Transverse colon (tissue), 4 donors: ENCODE data around the gene EML1. TPM values are rescaled to one million over a fixed set of nuclear protein-coding genes. Genes with fewer than 3 reads are reported as not detected.

Experiments used
- DNase-seq: peaks from one replicate; pipeline ENCODE4 v3.0.0-alpha.2; 2019
- H3K27ac ChIP-seq, 4 donors: fragments of 200-600 bp; sonication (generic); 2 replicates each; pipeline ENCODE4 v1.5.1; 2016 to 2018; ENCODE audit warnings: inconsistent platforms in 4 of 4
- H3K27me3 ChIP-seq: fragments of 200-600 bp; sonication (generic); 2 replicates; pipeline ENCODE4 v1.5.1; 2017; ENCODE audit warnings: inconsistent platforms
- H3K36me3 ChIP-seq, 4 donors: fragments of 200-600 bp; sonication (generic); 2 replicates each; pipeline ENCODE4 v1.5.1; 2017 to 2019; ENCODE audit warnings: inconsistent platforms in 4 of 4
- H3K4me1 ChIP-seq, 4 donors: fragments of 200-600 bp; sonication (generic); 2 replicates each; pipeline ENCODE4 v1.5.1; 2017 to 2020; ENCODE audit warnings: inconsistent platforms in 4 of 4
- H3K4me3 ChIP-seq, 4 donors: fragments of 200-600 bp; sonication (generic); 1 replicate in 1 of 4; 2 replicates in 3 of 4; pipeline versions ENCODE4 v1.5.1 to v1.6.1; 2017 to 2019; ENCODE audit warnings: inconsistent platforms in 4 of 4
- H3K9me3 ChIP-seq, 2 donors: fragments of 200-600 bp; sonication (generic); 2 replicates each; pipeline ENCODE4 v1.5.1; 2017 to 2019; ENCODE audit warnings: inconsistent platforms in 2 of 2
- EP300 ChIP-seq: sonication (generic); formaldehyde crosslinking; IDR thresholded peaks from one replicate; pipeline ENCODE4 v1.6.1; 2017; ENCODE audit warnings: antibody characterized with exemption, low read depth
- POLR2A ChIP-seq: fragments of 450-650 bp; IDR thresholded peaks from one replicate; pipeline ENCODE4 v1.6.1; 2016; ENCODE audit warnings: antibody characterized with exemption, mild to moderate bottlenecking, moderate library complexity
- POLR2AphosphoS5 ChIP-seq, 3 donors: sonication (generic); formaldehyde crosslinking; IDR thresholded peaks; one replicate each; pipeline ENCODE4 v1.6.1; 2016; ENCODE audit warnings: antibody characterized with exemption in 3 of 3
- WGBS, 2 donors: methylation state at CpG; one replicate each; pipeline ENCODE4 v1.1.5; 2018; ENCODE audit warnings: low coverage in 1 of 2; 5-methylcytosine and 5-hydroxymethylcytosine counted together
- in situ Hi-C, 4 donors: fragments of 200-750 bp; cut with MboI; loops; one replicate each; pipeline versions ENCODE4 v1.15.0 to v1.15.1; 2017; ENCODE audit warnings: low sequenced_read_pairs in 3 of 4, low pct_ligation_motif_present in 1 of 4, low pct_unique_long_range_greater_than_20kb in 1 of 4
- intact Hi-C: fragments of 100-400 bp; cut with DNase I; formaldehyde crosslinking; loops from one replicate; pipeline ENCODE4 v1.15.1; 2023; ENCODE audit warnings: low total_unique reads
- total RNA-seq, 4 donors: library from RNA; depleted of rRNA; stranded (reverse); fragments of >200 nt; gene quantifications; one replicate each; pipeline ENCODE4 v1.1.0, GENCODE V29; 2016
- TF ChIP-seq, protein P1 (sequence below), 5 experiments: fragments of 200-600 bp in 3 of 5; fragments of 450-650 bp in 2 of 5; sonication (generic) in 3 of 5; IDR thresholded peaks; 1 replicate in 2 of 5; 2 replicates in 3 of 5; pipeline ENCODE4 v1.5.1; 2016 to 2017; ENCODE audit warnings: antibody characterized with exemption in 5 of 5, inconsistent platforms in 3 of 5, mild to moderate bottlenecking in 2 of 5, moderate library complexity in 1 of 5

The EML1 gene
- total RNA-seq, 4 donors from 2014 or later: 16.8 to 59.5 (median 21.9) TPM

DNA sequence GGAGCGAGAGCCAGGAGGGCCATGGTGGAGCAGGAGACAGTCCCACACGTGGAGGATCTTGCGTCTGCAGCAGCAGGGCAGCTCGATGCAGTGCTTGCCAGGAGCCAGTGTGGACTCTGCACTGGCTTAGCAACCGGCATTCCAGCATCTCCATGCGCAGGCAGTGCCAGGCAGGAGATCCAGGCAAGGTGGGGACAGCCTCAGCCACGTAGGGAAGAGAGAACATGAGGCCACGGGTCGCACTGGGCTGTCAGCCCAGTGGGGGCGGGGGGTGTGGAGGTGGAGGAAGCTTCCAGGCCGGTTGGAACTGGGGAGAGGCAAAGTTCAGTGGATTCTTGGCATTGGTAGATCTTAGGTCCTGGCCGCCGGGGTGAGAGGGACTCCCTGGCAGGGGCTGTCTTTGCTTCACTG lies 151.0 kb downstream of the EML1 start:
- 27 to 47% methylated on average over 3 to 13 of the region's 13 CpGs for WGBS, 2 donors
- intact Hi-C loops: no loop called here
- H3K4me1 ChIP-seq: peaks cover 0 to 10% (median 5%) of the 10 kb centered on the region in 4 donors
- in situ Hi-C loops: no loop called here
- DNase-seq: peak; percentile 16
- no peaks in the 10 kb centered on the region for H3K27me3 ChIP-seq
- H3K9me3 ChIP-seq: no peaks in the 10 kb centered on the region
- H3K4me3 ChIP-seq: no peak overlapping the region
- TF ChIP-seq EP300 (no peak), POLR2AphosphoS5 (IDR thresholded peaks at IDR 0.05) (no peak), POLR2A (no peak)
- TF ChIP-seq, protein P1, sequence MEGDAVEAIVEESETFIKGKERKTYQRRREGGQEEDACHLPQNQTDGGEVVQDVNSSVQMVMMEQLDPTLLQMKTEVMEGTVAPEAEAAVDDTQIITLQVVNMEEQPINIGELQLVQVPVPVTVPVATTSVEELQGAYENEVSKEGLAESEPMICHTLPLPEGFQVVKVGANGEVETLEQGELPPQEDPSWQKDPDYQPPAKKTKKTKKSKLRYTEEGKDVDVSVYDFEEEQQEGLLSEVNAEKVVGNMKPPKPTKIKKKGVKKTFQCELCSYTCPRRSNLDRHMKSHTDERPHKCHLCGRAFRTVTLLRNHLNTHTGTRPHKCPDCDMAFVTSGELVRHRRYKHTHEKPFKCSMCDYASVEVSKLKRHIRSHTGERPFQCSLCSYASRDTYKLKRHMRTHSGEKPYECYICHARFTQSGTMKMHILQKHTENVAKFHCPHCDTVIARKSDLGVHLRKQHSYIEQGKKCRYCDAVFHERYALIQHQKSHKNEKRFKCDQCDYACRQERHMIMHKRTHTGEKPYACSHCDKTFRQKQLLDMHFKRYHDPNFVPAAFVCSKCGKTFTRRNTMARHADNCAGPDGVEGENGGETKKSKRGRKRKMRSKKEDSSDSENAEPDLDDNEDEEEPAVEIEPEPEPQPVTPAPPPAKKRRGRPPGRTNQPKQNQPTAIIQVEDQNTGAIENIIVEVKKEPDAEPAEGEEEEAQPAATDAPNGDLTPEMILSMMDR (IDR thresholded peaks at IDR 0.05): no peak
- H3K36me3 ChIP-seq: no peaks in the 10 kb centered on the region
- no peak overlapping the region for H3K27ac ChIP-seq

DNA sequence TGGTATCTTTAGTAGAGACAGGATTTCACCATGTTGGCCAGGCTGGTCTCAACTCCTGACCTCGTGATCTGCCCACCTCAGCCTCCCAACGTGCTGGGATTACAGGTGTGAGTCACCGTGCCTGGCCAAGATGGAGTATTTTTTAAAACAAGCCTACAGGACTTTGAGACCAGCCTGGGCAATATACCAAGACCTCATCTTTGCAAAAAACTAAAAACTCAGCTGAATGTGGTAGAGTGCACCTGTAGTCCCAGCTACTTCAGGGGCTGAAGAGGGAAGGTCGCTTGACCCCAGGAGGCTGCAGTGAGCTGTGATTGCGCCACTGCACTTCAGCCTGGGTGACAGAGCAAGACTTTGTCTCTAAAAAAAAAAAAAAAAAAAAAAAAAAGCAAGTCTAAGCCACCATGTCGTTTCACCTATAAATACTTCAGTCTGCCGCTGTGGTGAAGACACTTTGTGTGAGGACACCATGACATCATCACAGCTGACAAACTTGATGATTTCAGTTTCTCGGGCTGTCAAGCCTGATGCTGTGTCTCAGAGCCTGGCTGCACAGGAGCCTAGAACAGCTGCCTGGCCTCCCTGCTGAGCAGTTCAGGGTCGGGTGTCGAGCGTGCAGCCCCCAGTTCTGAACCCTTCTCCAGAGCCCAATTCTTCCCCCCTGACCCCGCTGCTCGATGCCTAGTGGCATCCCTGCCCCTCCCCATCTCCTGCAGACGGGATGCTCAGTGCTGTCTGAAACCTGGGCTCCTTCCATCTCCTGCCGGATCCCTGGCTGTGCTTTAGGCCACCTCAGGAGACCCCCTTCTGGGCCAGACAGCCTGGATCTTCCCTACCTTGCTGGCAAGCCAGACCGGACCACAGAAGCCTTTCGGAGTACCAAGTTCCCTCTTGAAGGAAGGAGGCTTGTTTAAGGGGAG lies 152.8 kb downstream of the EML1 start:
- H3K27me3 ChIP-seq: peaks cover 4% of the 10 kb centered on the region
- in situ Hi-C loops: no loop called here
- DNase-seq: no peak
- no peak overlapping the region for H3K27ac ChIP-seq
- no peaks in the 10 kb centered on the region for H3K9me3 ChIP-seq
- 56 to 58% methylated on average over 4 to 17 of the region's 17 CpGs for WGBS, 2 donors
- peaks cover 0 to 10% (median 7%) of the 10 kb centered on the region in 4 donors for H3K4me1 ChIP-seq
- no peak overlapping the region for H3K4me3 ChIP-seq
- intact Hi-C loops: no loop called here
- no peaks in the 10 kb centered on the region for H3K36me3 ChIP-seq
- TF ChIP-seq POLR2A (no peak), EP300 (no peak), POLR2AphosphoS5 (IDR thresholded peaks at IDR 0.05) (no peak)
- TF ChIP-seq, protein P1 (IDR thresholded peaks at IDR 0.05): no peak

DNA sequence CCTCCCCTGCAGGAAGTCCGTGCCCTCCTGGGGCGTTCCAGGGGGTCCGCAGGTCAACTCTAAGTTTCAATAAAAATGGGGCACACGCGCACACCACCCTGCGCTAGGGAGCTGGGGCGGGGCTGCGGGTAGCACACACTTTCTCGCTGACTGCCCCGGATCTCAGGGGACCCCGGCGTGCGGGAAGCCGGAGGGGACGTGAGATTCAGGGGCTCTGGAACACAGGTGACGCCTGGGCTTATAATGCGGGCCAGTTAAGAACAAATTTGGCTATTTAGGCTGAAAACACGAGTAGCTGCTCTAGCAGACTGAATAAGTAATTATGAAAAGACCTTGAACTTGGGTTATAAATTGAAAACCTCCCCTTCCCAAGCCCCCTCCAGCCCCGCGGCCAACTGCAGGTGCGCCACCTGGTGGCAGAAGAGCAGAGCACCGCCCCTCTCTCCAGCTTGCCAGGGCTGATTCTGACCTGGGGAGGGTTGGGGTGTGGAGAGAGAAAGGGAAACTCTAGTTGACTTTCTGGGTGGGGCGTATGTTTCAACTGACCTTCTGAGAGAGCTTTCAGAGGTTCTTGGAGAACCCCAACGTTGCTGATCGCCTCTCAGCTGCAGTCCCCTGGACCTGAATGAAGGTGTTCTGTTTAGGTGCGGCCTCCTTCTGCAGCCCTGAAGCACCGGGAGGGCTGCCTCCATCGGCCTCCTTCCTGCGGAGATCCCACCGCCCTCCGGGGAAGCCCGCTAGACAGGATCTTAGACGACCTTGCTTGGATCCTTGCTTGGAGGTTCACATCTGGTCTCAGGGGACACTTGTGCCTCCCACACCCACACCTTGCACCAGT lies 153.7 kb downstream of the EML1 start:
- in situ Hi-C loops (no loop called here), intact Hi-C loops (no loop called here)
- 32% methylated on average over 33 of the region's 33 CpGs; no CpG with 5 or more reads in 1 of the 2 donors for WGBS, 2 donors

More for the DNA sequence above, 153.7 kb downstream of the EML1 start:
- H3K27me3 ChIP-seq: peaks cover 7% of the 10 kb centered on the region
- no peaks in the 10 kb centered on the region for H3K9me3 ChIP-seq
- no peak overlapping the region for H3K27ac ChIP-seq
- peaks cover 0 to 10% (median 7%) of the 10 kb centered on the region in 4 donors for H3K4me1 ChIP-seq
- DNase-seq: peak; percentile 35
- no peak for TF ChIP-seq EP300
- TF ChIP-seq, protein P1 (IDR thresholded peaks at IDR 0.05): peak; percentile 58 to 89 (median 87)
- TF ChIP-seq POLR2AphosphoS5 (IDR thresholded peaks at IDR 0.05): no peak
- H3K36me3 ChIP-seq: no peaks in the 10 kb centered on the region
- no peak overlapping the region for H3K4me3 ChIP-seq
